Measurements from ENCODE around the gene TSR3. TPM values are rescaled to one million over a fixed set of nuclear protein-coding genes. Genes with fewer than 3 reads are reported as not detected.
"Not testable (repeated sequence)": the region's sequence is repeated elsewhere in the genome, so short reads cannot be mapped to it uniquely, and the experiment has no call there.

Gene TSR3
- total and polyA plus RNA-seq, 4 donors = 20.3 to 29.9 (median 28.9) TPM

GRCh38 chr16:1330260-1330914 lies 21.3 kb downstream of the TSR3 start:
- peaks cover 0 to 3% (median 0%) of the 10 kb centered on the region in 4 donors for H3K9me3 ChIP-seq (ENCODE audit: control insufficient read depth in 4 of 4, low read length in 3 of 4)
- H3K4me3 ChIP-seq (ENCODE audit: low read depth in 1 of 3, low read length in 3 of 3) = no peak overlapping the region
- peaks cover 0 to 2% (median 0%) of the 10 kb centered on the region in 4 donors for H3K27me3 ChIP-seq (ENCODE audit: control insufficient read depth in 4 of 4, insufficient read depth in 4 of 4, low read length in 3 of 4)
- 74% methylated on average over 17 of the region's 17 CpGs for WGBS
- TF ChIP-seq RAD21 (IDR thresholded peaks at IDR 0.05) = no peak
- TF ChIP-seq CTCF (IDR thresholded peaks at IDR 0.05; ENCODE audit: low read depth, low read length, missing input control) = peak; percentile 18
- peaks cover 0 to 3% (median under 1%) of the 10 kb centered on the region in 4 donors for H3K36me3 ChIP-seq (ENCODE audit: control insufficient read depth in 4 of 4, insufficient read depth in 3 of 4, low read depth in 1 of 4, low read length in 3 of 4)
- H3K27ac ChIP-seq (ENCODE audit: low read depth in 1 of 2, low read length in 2 of 2) = no peak overlapping the region
- H3K4me1 ChIP-seq (ENCODE audit: control insufficient read depth in 4 of 4, insufficient read depth in 4 of 4, low read length in 3 of 4) = peaks cover 6 to 15% (median 11%) of the 10 kb centered on the region in 4 donors
- H3K9ac ChIP-seq (ENCODE audit: low read depth in 1 of 2, low read length in 2 of 2) = no peak overlapping the region
- DNase-seq (ENCODE audit: low spot score) = no peak

- H3K9me3 ChIP-seq (ENCODE audit: control insufficient read depth in 4 of 4, low read length in 3 of 4); H3K9ac ChIP-seq (ENCODE audit: low read depth in 1 of 2, low read length in 2 of 2); H3K4me3 ChIP-seq (ENCODE audit: low read depth in 1 of 3, low read length in 3 of 3); H3K27me3 ChIP-seq (ENCODE audit: control insufficient read depth in 4 of 4, insufficient read depth in 4 of 4, low read length in 3 of 4); H3K27ac ChIP-seq (ENCODE audit: low read depth in 1 of 2, low read length in 2 of 2); DNase-seq (ENCODE audit: low spot score): not testable (repeated sequence)
- 91% methylated on average over 10 of the region's 10 CpGs for WGBS
- H3K36me3 ChIP-seq (ENCODE audit: control insufficient read depth in 4 of 4, insufficient read depth in 3 of 4, low read depth in 1 of 4, low read length in 3 of 4) = peaks cover 0 to 17% (median 9%) of the 10 kb centered on the region in 4 donors
- peaks cover 6 to 14% (median 10%) of the 10 kb centered on the region in 4 donors for H3K4me1 ChIP-seq (ENCODE audit: control insufficient read depth in 4 of 4, insufficient read depth in 4 of 4, low read length in 3 of 4)
Observed at GRCh38 chr16:1328961-1329360, 22.7 kb downstream of the TSR3 start.

GRCh38 chr16:1328136-1328535 lies 23.5 kb downstream of the TSR3 start:
- not testable (repeated sequence) for DNase-seq (ENCODE audit: low spot score); H3K27me3 ChIP-seq (ENCODE audit: control insufficient read depth in 4 of 4, insufficient read depth in 4 of 4, low read length in 3 of 4); H3K27ac ChIP-seq (ENCODE audit: low read depth in 1 of 2, low read length in 2 of 2); H3K4me3 ChIP-seq (ENCODE audit: low read depth in 1 of 3, low read length in 3 of 3); H3K9ac ChIP-seq (ENCODE audit: low read depth in 1 of 2, low read length in 2 of 2); H3K9me3 ChIP-seq (ENCODE audit: control insufficient read depth in 4 of 4, low read length in 3 of 4)
- WGBS = 90% methylated on average over 20 of the region's 20 CpGs
- H3K4me1 ChIP-seq (ENCODE audit: control insufficient read depth in 4 of 4, insufficient read depth in 4 of 4, low read length in 3 of 4) = peaks cover 1 to 12% (median 8%) of the 10 kb centered on the region in 4 donors
- peaks cover 4 to 25% (median 10%) of the 10 kb centered on the region in 4 donors for H3K36me3 ChIP-seq (ENCODE audit: control insufficient read depth in 4 of 4, insufficient read depth in 3 of 4, low read depth in 1 of 4, low read length in 3 of 4)

GRCh38 chr16:1327619-1327947 lies 24.1 kb downstream of the TSR3 start:
- 78% methylated on average over 5 of the region's 5 CpGs for WGBS
- Histone ChIP-seq H3K4me1 (ENCODE audit: control insufficient read depth in 4 of 4, insufficient read depth in 4 of 4, low read length in 3 of 4) (peaks cover 1 to 12% (median 7%) of the 10 kb centered on the region in 4 donors), H3K27me3 (ENCODE audit: control insufficient read depth in 4 of 4, insufficient read depth in 4 of 4, low read length in 3 of 4) (no peaks in the 10 kb centered on the region), H3K9ac (ENCODE audit: low read depth in 1 of 2, low read length in 2 of 2) (no peak overlapping the region), H3K36me3 (ENCODE audit: control insufficient read depth in 4 of 4, insufficient read depth in 3 of 4, low read depth in 1 of 4, low read length in 3 of 4) (peaks cover 4 to 26% (median 10%) of the 10 kb centered on the region in 4 donors), H3K4me3 (ENCODE audit: low read depth in 1 of 3, low read length in 3 of 3) (no peak overlapping the region), H3K27ac (ENCODE audit: low read depth in 1 of 2, low read length in 2 of 2) (no peak overlapping the region), H3K9me3 (ENCODE audit: control insufficient read depth in 4 of 4, low read length in 3 of 4) (peaks cover 0 to 3% (median 0%) of the 10 kb centered on the region in 4 donors)
- DNase-seq (ENCODE audit: low spot score) = no peak
- TF ChIP-seq MAX (IDR thresholded peaks at IDR 0.05) (no peak), RXRA (IDR thresholded peaks at IDR 0.05) (no peak), RAD21 (IDR thresholded peaks at IDR 0.05) (no peak), CTCF (IDR thresholded peaks at IDR 0.05; ENCODE audit: low read depth, low read length, missing input control) (no peak)

Data from liver (tissue), 9 donors.